GM21528 (cell line): ENCODE data around the gene UBN1.
"Not testable (repeated sequence)": the region's sequence is repeated elsewhere in the genome, so short reads cannot be mapped to it uniquely, and the experiment has no call there.

Source experiments
- ATAC-seq: cut with Tn5 transposase; IDR thresholded peaks from one replicate; pipeline ENCODE4 v1.9.1; 2021; ENCODE audit warnings: mild to moderate bottlenecking, moderate library complexity; ENCODE audit not compliant: unreplicated experiment, low FRiP score

Gene UBN1

GRCh38 chr16:4925791-4926190 is 78.5 kb downstream of the UBN1 start:
- no peak for ATAC-seq

- ATAC-seq, result no peak
Observed at GRCh38 chr16:4926928-4927327, 79.6 kb downstream of the UBN1 start.

- no peak for ATAC-seq
Observed at GRCh38 chr16:4927661-4928060, 80.4 kb downstream of the UBN1 start.

- ATAC-seq, result no peak
Observed at GRCh38 chr16:4928227-4928626, 80.9 kb downstream of the UBN1 start.

GRCh38 chr16:4929619-4930018 is 82.3 kb downstream of the UBN1 start:
- not testable (repeated sequence) for ATAC-seq

GRCh38 chr16:4931381-4931780 is 84.1 kb downstream of the UBN1 start:
- ATAC-seq, result no peak
